ENCODE data around the gene S100A1. TPM values are rescaled to one million over a fixed set of nuclear protein-coding genes. Genes with fewer than 3 reads are reported as not detected.
"Not testable (repeated sequence)": the region's sequence is repeated elsewhere in the genome, so short reads cannot be mapped to it uniquely, and the experiment has no call there.

The S100A1 gene
- 1.6 TPM for polyA plus RNA-seq (2012; ENCODE audit: low read depth, missing spikeins)

- no peak for FAIRE-seq
- no peak for DNase-seq (ENCODE audit: insufficient read length, low spot score)
Observed at GRCh38 chr1:153627715-153628626, at the start of gene S100A1. S100A1 (plus strand) TSS chr1:153628434; CDS start chr1:153630522, 2,088 bp downstream.

GRCh38 chr1:153578490-153578889 is 49.7 kb upstream of the S100A1 start:
- DNase-seq (ENCODE audit: insufficient read length, low spot score), result no peak
- TF ChIP-seq POU2F2 (IDR thresholded peaks at IDR 0.05; ENCODE audit: low read depth, low read length), result no peak
- TF ChIP-seq TAF1 (IDR thresholded peaks at IDR 0.05; ENCODE audit: low read depth, low read length), result no peak
- no peak for TF ChIP-seq SPI1 (IDR thresholded peaks at IDR 0.05; ENCODE audit: low read depth, low read length)
- no peak for TF ChIP-seq POLR2AphosphoS5 (IDR thresholded peaks at IDR 0.05; ENCODE audit: low read depth, low read length)
- TF ChIP-seq PAX5 (IDR thresholded peaks at IDR 0.05; ENCODE audit: insufficient read depth, low read length, severe bottlenecking), result no peak
- no peak for TF ChIP-seq POLR2A (IDR thresholded peaks at IDR 0.05; ENCODE audit: low read depth, low read length)
- FAIRE-seq, result no peak

More at GRCh38 chr1:153627715-153628626, at the start of gene S100A1:
- TF ChIP-seq POLR2AphosphoS5 (IDR thresholded peaks at IDR 0.05; ENCODE audit: low read depth, low read length) (no peak), SPI1 (IDR thresholded peaks at IDR 0.05; ENCODE audit: low read depth, low read length) (no peak), POLR2A (IDR thresholded peaks at IDR 0.05; ENCODE audit: low read depth, low read length) (no peak), POU2F2 (IDR thresholded peaks at IDR 0.05; ENCODE audit: low read depth, low read length) (no peak), PAX5 (IDR thresholded peaks at IDR 0.05; ENCODE audit: insufficient read depth, low read length, severe bottlenecking) (no peak)

- FAIRE-seq, result no peak
- DNase-seq (ENCODE audit: insufficient read length, low spot score), result no peak
- no peak for TF ChIP-seq POLR2AphosphoS5 (IDR thresholded peaks at IDR 0.05; ENCODE audit: low read depth, low read length)
- no peak for TF ChIP-seq PAX5 (IDR thresholded peaks at IDR 0.05; ENCODE audit: insufficient read depth, low read length, severe bottlenecking)
- no peak for TF ChIP-seq POU2F2 (IDR thresholded peaks at IDR 0.05; ENCODE audit: low read depth, low read length)
- TF ChIP-seq POLR2A (IDR thresholded peaks at IDR 0.05; ENCODE audit: low read depth, low read length), result no peak
- TF ChIP-seq SPI1 (IDR thresholded peaks at IDR 0.05; ENCODE audit: low read depth, low read length), result no peak
- TF ChIP-seq TAF1 (IDR thresholded peaks at IDR 0.05; ENCODE audit: low read depth, low read length), result no peak
Observed at GRCh38 chr1:153578936-153579335, 49.3 kb upstream of the S100A1 start.

- not testable (repeated sequence) for DNase-seq (ENCODE audit: insufficient read length, low spot score); FAIRE-seq
Observed at GRCh38 chr1:153582836-153583235, 45.4 kb upstream of the S100A1 start.

- FAIRE-seq; DNase-seq (ENCODE audit: insufficient read length, low spot score): not testable (repeated sequence)
Observed at GRCh38 chr1:153583514-153583913, 44.7 kb upstream of the S100A1 start.

- no peak for FAIRE-seq
- no peak for TF ChIP-seq PAX5 (IDR thresholded peaks at IDR 0.05; ENCODE audit: insufficient read depth, low read length, severe bottlenecking)
- no peak for TF ChIP-seq TAF1 (IDR thresholded peaks at IDR 0.05; ENCODE audit: low read depth, low read length)
- TF ChIP-seq POLR2A (IDR thresholded peaks at IDR 0.05; ENCODE audit: low read depth, low read length), result no peak
- no peak for TF ChIP-seq SPI1 (IDR thresholded peaks at IDR 0.05; ENCODE audit: low read depth, low read length)
- TF ChIP-seq POU2F2 (IDR thresholded peaks at IDR 0.05; ENCODE audit: low read depth, low read length), result no peak
- TF ChIP-seq POLR2AphosphoS5 (IDR thresholded peaks at IDR 0.05; ENCODE audit: low read depth, low read length), result no peak
Observed at GRCh38 chr1:153583976-153584375, 44.3 kb upstream of the S100A1 start.

GRCh38 chr1:153585006-153585405 is 43.2 kb upstream of the S100A1 start:
- TF ChIP-seq POU2F2 (IDR thresholded peaks at IDR 0.05; ENCODE audit: low read depth, low read length), result no peak
- TF ChIP-seq PAX5 (IDR thresholded peaks at IDR 0.05; ENCODE audit: insufficient read depth, low read length, severe bottlenecking), result no peak
- no peak for TF ChIP-seq SPI1 (IDR thresholded peaks at IDR 0.05; ENCODE audit: low read depth, low read length)
- no peak for TF ChIP-seq POLR2AphosphoS5 (IDR thresholded peaks at IDR 0.05; ENCODE audit: low read depth, low read length)
- no peak for TF ChIP-seq POLR2A (IDR thresholded peaks at IDR 0.05; ENCODE audit: low read depth, low read length)
- FAIRE-seq (no peak), DNase-seq (ENCODE audit: insufficient read length, low spot score) (no peak)

More at GRCh38 chr1:153583976-153584375, 44.3 kb upstream of the S100A1 start:
- no peak for DNase-seq (ENCODE audit: insufficient read length, low spot score)

- DNase-seq (ENCODE audit: insufficient read length, low spot score) (no peak), FAIRE-seq (no peak)
- no peak for TF ChIP-seq POLR2AphosphoS5 (IDR thresholded peaks at IDR 0.05; ENCODE audit: low read depth, low read length)
- no peak for TF ChIP-seq TAF1 (IDR thresholded peaks at IDR 0.05; ENCODE audit: low read depth, low read length)
- no peak for TF ChIP-seq POU2F2 (IDR thresholded peaks at IDR 0.05; ENCODE audit: low read depth, low read length)
- TF ChIP-seq SPI1 (IDR thresholded peaks at IDR 0.05; ENCODE audit: low read depth, low read length), result no peak
- no peak for TF ChIP-seq PAX5 (IDR thresholded peaks at IDR 0.05; ENCODE audit: insufficient read depth, low read length, severe bottlenecking)
- TF ChIP-seq POLR2A (IDR thresholded peaks at IDR 0.05; ENCODE audit: low read depth, low read length), result no peak
Observed at GRCh38 chr1:153586347-153586746, 41.9 kb upstream of the S100A1 start.

GRCh38 chr1:153587314-153587713 is 40.9 kb upstream of the S100A1 start:
- DNase-seq (ENCODE audit: insufficient read length, low spot score) (no peak), FAIRE-seq (no peak)
- no peak for TF ChIP-seq POLR2A (IDR thresholded peaks at IDR 0.05; ENCODE audit: low read depth, low read length)

- not testable (repeated sequence) for FAIRE-seq; DNase-seq (ENCODE audit: insufficient read length, low spot score)
Observed at GRCh38 chr1:153588033-153588432, 40.2 kb upstream of the S100A1 start.

- DNase-seq (ENCODE audit: insufficient read length, low spot score) (no peak), FAIRE-seq (no peak)
- no peak for TF ChIP-seq TAF1 (IDR thresholded peaks at IDR 0.05; ENCODE audit: low read depth, low read length)
- no peak for TF ChIP-seq POLR2A (IDR thresholded peaks at IDR 0.05; ENCODE audit: low read depth, low read length)
- no peak for TF ChIP-seq SPI1 (IDR thresholded peaks at IDR 0.05; ENCODE audit: low read depth, low read length)
- no peak for TF ChIP-seq POLR2AphosphoS5 (IDR thresholded peaks at IDR 0.05; ENCODE audit: low read depth, low read length)
- TF ChIP-seq PAX5 (IDR thresholded peaks at IDR 0.05; ENCODE audit: insufficient read depth, low read length, severe bottlenecking), result no peak
- TF ChIP-seq POU2F2 (IDR thresholded peaks at IDR 0.05; ENCODE audit: low read depth, low read length), result no peak
Observed at GRCh38 chr1:153588482-153588881, 39.8 kb upstream of the S100A1 start.
